Measurements from ENCODE around the gene CHRNA5.

CHRNA5 gene

DNA sequence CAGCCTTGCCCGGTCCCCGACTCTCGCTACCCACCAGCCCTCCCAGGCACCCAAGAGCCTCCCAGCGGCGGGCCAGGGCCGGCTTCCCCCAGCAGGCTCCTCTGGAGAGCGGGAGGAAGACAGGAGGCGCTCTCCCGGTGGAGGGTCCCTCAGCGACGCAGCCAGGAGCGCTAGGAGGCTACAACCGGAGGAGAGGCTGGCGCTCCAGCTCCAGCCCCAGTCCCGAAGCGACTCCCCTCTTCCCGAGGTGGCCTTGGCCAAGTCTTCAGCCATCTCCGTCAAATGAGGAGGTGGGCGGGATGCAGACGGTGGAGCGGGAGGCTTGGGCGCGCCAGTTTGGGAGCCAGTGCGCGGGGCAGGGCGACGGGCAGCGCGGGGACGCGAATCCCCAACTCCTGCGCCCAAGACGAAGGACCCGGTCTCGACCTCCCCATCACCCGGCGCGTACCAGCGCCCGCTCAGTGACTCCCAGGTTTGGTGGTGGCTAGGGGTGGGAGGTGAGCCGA lies 54.8 kb downstream of the CHRNA5 start:
- peak in 1 of 56 donors; percentile 35 for DNase-seq

DNA sequence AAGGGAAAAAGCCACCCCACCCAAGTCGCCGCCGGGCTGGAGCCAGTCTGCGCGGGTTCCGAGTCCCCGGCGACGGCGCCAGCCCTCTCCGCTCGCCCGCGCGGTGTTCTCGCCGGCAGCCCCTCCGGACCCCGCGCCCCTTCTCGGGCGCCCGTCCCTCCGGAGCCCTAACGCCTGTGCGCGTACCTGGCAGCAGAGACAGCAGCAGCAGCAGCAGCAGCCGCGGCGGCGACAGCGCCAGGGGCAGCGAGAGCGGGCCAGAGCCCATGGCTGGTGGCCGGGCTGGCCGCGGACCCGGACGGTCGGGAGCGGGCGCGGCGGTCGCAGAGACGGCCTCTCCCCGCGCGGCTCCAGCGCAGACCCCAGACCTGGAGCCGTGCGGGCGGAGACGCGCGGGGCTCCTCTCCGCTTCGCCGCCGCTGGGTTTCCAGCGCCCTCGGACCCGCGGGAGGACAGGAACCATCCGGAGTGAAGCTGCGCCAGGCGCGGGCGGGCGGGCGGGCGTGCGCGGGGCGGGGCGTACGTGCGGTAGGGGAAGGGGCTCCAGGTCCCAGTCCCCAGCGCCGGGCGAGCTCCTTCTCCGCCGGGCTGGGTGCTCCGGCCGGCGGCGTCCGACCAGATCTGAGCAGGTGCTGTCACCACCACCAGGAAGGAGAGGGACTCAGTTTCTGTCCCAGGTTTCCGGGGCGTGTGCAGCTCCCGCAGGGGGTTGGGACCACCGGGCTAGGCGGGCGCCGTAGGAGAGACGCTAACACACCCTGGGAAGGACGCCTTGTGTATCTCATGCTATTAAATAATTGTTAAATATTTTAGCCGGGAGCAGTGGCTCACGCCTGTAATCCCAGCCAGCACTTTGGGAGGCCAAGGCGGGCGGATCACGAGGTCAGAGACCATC lies 55.5 kb downstream of the CHRNA5 start, which contains the start of gene CHRNA3:
TSS of gene CHRNA3 (minus strand) at position 470 of the 895 bp plus-strand sequence. CDS start at position 268, 202 bp downstream.
- no peak for DNase-seq

DNA sequence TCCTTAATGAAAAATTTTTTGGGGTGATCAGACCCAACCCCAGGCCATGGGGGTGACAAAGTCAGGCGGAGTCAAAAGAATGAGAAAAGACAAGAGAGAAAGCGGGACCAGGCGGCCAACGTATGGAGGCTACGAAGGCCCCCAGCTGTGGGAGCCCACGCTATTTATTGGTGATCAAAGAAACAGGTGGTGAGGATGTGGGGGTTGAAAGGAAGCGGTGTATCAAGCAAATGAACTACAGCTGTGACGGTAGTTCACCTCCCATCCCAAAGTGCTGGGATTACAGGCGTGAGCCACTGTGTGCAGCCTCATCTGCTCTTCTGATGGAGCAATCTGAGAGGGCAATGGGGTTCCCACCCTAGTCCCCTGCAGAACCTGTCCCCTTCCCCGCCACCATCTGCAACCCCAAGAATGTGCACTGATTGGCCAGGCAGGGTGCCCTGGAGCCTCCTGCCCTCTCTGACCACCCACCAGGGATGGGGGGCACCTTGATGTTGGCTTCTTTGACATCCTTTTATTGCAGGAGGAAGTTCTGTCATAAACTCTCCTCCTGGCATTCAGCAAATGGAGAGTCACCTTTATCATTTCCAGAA lies 56.6 kb downstream of the CHRNA5 start:
- no peak for DNase-seq

DNA sequence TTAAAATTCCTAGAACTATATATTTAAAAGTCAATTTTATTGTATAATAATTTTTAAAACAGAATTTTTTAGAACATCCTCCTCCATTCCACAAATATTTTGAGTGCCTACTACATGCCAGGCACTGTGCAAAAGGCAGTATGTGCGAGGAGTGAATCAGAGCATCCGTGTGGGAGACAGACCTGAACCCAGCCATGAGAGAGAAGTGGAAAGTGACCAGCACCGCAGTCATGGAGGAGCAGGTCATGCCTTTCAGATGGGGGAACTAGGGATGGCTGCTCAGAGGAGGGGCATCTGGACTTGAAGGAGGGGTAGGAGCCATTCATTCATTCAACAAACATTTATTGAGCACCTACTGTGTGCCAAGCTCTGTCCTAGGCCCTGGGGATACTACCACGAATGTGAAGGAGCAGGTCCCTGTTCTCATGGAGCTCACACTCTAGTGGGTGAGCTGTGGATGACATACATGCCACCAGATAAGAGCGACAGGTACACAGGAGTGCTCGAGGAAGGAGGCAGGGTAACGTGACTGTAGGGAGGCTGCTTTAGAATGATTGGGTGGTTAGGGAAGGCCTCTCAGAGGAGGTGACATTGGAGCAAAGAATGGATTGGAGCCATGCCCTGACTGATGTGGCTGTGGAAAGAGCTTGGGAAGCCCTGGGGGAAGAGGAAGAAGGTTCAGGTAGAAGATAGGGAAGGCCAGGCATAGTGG lies 58.6 kb downstream of the CHRNA5 start:
- no peak for DNase-seq

DNA sequence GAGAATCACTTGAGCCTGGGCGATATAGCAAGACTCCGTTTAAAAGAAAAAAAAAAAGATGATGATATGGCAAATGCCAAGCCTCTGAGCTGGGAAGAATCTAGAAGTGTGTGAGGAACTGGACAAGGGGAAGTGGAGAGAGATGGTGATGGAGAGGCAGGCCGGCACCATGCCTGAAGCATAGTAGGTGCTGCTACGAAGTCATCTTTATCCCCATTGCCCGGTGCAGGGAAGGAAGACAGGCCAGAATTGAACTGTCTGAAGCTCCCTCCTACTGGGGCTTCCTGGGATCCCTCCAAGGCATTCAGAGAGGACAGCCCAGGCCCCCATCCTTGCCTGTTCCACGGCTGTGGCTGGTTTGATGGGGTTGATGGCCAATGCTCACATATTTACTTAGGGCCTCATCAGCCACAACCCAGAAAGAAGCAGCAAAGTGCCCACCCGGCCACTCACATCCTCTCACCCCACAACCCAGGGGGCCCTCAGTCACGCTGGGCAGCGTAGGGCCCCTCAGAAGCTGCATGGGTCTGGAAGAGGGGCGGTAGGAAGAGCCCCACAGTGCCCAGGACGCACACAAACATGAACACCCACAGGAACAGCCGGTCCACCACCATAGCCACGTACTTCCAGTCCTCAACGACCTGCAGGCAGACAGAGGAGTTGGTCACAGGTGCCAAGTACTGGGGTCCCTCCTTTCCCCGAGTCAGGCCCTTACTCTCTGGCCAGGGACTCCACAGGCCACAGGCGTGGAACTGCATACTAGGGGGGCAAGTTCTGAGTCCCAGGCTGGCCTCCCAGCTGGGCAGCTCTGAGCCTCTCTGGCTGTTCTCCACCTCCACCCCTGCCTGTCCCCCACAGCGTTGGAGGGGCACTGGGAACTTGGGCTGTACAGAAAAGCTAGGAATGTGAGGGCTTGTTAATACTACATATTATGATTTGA lies 59.6 kb downstream of the CHRNA5 start:
- DNase-seq = no peak

DNA sequence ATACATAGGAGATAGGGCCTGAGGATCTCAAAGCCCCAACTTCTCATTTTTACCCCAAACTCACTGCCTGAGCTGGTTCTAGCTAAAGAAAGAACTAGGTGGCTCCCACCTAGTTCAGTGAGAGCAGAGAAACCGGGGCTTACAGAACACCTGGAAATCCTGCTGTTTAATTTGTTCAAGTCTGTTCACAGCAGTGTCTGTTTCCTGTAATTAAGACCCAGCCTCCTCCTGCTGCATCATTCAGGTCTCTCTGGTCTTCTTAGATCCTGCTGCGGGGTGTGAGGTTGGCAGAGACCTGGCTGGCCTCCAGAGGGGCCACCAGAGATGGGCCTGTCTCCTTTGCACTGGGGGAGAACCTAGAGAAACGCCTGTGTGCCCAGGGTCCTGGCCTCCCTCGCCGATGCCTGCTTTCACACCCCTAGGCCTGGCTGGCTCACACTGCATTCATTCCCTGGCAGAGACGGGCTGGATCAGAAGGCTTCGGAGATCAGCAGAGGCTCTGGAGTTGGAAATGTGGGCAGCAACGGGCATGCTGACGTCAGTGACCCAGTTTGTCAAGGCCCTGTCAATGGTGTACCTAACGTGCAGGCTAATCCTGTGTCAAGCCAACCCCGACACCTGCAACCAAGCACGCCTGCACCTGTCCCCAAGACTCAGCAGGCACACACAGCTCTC lies 60.4 kb downstream of the CHRNA5 start:
- no peak for DNase-seq

DNA sequence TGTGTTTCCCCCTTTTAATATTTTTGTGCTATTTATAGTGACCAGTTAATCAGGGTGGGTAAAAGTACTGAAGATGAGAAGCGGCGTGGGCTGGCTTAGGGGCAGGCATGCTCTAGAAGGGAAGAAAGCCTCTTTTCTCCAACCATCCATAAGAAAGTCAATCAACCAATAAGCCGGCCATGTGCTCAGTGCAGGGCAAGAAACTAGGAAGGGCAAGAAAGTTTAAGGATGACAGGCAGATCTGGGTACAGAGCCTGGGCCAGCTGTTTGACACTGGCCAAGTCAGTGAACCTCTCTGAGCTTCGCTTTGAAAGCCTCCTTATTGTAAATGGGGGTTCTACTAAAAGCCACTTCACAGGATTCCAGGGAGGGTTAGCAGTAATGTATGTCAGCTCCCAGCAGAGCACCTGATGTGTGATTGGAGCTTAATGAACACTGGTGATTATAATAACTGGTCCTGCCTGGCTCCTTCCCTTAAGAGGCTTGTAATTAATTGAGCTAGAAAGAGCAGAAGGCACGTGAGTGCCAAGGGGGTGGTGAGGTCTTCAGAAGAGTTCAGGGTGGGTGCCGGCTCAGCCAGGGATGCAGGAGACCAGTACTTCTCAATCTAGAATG lies 61.2 kb downstream of the CHRNA5 start:
- DNase-seq = no peak

DNA sequence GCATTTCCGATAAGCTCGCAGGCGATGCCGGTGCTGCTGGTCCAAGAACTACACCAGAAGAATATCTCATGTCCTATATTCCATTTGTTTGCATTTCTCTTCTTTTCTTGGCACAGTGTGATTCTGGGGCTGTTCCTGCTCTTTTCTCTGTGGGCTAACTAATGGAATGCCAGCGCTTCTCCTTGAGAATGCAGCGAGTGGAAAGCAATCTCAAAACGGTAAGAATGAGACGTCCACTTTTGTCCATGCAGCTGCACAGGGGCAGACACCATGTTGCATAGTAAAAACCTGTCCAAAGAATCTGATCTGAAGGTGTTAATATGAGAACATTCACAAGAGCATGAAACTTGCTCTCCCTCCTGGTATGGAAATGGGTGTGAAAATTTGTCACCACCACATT lies 62.0 kb downstream of the CHRNA5 start:
- DNase-seq = no peak

DNA sequence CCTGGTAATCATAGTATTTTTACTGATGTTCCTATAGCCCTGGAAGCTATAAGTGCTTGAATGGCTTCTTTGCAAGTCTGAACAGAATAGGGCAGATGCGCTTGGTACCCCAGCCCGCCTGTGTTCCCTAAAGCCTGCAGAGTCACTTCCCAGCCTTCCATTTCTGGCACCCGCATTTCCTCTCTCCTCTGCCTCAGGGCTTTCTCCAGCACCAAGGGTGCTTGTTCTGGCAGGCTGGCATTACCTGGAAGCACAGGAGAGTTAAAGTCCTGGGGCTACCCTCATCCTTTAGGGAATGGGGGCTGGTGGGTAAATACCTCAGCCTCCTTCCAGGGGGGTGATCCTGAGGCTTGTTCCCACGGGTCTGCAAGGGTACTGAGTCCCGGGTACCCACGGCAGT lies 62.9 kb downstream of the CHRNA5 start:
- no peak for DNase-seq

DNA sequence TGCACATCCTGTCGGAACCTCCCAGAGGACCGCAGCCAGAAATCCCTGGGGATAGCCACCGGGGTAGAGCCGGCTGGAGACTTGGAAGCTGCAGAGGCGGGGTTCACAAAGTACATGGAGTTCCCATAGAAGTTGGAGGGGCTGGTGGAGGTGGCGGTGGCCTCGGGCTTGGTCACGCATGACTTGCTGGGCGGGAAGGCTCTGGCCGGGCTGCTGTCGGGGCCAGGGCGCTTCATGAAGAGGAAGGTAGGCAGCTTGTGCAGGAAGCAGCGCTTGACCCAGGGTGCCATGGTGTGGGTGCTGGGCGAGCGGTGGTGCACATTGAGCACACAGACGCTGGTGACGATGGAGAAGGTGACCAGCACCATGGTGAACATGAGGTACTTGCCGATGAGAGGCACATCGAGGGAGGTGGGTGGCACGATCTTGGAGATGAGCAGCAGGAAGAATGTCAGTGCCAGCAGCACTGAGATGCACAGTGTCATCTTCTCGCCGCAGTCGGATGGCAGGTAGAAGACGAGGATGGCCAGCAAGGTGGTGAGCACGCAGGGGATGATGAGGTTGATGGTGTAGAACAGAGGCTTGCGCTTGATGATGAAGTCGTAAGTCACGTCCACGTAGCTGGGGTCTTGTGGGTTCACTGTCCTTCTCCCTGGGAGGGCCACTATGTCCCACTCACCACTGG lies 63.9 kb downstream of the CHRNA5 start:
- no peak for DNase-seq

DNA sequence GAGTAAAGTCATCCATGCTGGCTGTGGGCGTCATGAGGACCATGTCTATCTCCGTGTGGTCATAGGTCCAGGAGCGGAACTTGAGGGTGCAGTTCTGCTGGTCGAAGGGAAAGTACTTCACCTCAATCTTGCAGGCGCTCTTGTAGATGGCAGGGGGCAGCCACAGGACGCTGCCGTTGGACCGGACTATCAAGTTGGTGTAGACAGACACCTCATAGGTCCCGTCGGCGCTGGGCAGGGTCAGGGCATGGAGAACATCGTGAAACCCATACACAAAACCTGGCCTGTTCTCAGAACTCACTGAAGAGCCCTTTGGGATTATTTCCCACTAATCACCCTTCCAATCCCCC lies 64.4 kb downstream of the CHRNA5 start:
- DNase-seq = no peak

DNA sequence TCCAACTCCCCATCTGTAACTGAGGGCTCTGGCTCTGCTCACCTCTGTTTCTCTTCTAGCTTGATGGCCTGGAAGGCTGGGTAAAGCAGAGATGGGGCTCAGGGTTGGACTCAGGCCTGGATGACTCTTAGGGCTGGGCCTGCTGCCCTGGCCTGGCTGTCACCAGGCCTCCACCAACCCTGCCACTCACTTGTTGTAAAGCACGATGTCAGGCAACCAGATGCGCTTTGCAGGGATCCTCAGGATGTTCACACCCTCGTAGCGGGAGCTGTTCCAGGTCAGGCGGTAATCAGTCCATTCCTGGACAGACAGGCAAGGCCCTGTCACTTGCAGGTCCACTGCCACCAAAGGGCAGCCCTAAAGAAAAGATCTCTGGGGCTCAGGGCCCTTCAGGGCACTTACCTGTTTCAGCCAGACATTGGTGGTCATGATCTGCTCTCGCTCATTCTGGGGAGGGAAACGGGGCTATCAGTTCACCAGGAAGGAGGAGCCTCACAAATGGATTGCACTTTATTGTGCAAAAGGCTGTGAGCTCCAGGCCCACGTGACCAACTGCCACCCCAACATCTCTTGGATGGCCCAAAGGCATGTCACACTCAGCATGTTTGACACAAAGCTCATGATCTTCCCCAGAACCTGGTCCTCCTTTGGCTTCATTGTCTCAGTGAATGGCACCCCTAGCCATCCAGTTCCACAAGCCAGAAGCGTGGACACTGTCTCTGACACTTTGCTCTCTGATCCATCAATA lies 65.7 kb downstream of the CHRNA5 start:
- DNase-seq = no peak

DNA sequence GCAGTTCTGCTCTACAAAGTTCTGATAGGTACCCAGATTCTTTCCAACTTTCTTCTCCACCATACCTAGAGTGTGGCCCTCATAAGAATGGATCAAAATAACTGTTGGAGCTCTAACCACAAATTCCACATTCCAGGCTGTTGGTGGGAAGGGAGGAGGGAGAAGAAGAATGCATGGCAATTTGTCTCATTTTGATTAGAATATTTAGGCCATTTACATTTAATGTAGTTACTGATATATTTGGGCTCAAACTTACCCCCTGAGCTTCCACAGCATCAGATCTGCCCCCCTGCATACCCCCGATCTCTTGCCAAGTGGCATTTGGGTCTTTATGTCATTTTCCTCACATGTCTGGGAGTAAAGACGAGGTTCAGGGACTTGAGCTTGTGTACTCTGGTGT lies 68.0 kb downstream of the CHRNA5 start:
- DNase-seq = no peak

DNA sequence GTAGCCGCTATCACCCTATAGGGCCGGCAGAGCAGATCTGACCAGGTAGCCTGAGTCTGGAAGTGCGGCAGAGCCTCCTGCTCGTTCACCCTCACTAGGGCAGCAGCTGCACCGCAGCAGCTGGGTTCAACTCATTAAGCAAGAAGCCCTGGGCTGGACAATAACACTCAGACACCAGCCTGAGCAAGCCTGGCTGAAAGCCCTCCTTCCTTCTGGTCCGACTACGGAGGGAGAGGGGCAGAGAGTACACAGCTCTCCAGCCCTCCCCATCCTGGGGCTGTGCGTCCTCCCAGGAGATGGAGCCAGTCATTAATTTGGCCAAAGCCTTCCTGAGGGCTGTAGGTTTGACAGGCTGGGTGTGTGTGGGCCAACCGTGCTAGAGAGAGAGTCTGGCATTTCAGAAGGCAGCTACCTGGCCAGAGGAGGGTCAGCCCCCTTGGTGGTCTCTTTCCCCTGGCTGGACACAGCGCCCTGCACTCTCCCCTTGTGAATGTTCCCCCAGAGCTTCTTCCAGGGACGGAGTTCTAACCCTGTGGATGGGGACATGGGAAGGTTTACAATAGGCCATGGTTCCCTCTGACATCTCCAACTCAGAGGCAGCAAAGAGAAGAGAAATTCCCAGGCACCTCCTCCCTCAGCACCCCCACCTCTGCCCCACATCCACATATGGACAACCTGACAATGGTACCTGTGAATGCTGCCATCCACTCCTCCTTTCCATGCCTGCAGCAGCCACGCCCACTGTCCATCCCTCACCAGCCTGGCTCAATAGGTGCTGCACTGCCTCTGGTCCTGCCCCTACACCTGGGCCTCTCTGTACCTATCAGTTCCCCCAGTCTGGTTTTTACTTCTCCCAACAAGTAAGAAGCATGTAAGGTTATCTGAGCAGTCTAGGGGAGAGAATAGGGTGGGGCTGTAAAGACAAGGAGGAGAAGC lies 69.2 kb downstream of the CHRNA5 start:
- no peak for DNase-seq

DNA sequence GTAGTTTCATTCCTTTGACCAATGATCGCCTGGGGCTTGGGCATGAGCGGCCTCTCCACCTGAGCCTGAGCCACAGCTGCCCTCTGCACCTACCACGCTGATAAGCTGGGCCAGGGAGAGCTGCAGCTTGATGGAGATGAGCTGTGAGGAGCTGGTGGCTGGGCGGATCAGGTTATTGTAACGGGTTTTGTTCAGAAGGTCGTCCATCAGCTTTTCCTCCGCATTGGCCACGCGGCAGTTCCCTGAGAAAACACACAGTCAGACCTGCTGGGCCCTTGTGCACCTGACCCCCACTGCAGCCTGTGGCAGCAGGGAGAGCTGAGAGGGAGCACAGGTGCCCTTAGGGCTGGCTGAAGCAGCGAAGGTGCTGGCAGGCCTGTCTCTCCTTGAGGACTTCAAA lies 70.0 kb downstream of the CHRNA5 start:
- DNase-seq = no peak

DNA sequence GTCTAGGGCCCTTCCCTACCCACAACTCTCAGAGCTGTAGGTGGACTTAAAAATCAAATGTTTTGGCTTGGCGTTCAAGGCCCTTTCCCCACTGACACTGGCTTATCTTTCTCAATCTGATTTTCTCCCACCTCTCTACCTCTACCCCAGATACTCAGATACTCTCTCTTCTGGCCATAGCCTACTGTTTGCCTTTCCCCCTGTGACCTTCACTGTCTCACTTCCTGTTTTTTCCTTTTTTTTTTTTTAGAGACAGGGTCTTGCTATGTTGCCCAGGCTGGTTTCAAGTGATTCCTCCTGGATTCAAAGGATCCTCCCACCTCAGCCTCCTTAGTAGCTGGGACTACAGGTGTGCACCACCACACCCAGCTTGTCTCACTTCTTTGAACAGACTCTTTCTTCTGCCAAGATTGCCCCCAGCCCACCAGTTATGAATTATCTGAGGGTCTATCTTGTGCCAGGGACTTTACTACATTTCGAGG lies 71.1 kb downstream of the CHRNA5 start:
- no peak for DNase-seq

DNA sequence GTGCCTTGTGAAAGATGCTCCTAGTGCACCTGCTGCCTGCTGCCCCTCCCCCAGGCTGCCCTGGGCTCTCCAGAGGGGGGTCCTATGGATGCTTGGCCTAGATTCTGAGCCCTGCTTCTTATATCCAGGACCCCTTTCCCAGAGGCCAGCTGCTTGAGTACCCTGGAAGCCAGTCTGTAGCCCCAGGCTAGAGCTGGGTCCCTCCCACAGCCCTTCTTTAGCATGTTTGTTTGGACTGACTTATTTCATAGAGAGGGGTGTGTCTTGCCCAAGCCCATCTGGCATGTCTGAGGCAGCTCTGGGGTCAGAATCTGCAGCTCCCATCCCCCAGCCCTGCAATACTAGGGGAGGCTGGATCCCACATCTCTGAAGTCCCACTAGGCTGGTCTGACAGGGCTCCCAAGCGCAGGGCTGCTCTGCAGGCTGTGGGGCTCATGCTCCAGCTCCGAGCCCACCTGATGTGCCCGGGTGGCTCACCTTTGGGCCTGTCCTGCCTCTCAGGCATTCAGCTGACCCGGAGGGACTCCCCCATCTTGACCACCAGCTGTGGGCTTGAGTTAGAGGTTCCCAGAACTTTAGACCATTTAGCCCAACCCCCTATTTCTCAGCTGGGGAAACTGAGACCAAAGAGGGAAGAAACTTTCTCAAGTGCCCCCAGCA lies 72.6 kb downstream of the CHRNA5 start:
- no peak for DNase-seq
